ENCODE measurements around the gene SOCS7. TPM values are rescaled to one million over a fixed set of nuclear protein-coding genes. Genes with fewer than 3 reads are reported as not detected.
A peak's percentile ranks its signal among the peaks of the same experiment; 100 is the strongest.

The SOCS7 gene
- total RNA-seq, 1 donor from 2014 or later, result 19.0 TPM

DNA sequence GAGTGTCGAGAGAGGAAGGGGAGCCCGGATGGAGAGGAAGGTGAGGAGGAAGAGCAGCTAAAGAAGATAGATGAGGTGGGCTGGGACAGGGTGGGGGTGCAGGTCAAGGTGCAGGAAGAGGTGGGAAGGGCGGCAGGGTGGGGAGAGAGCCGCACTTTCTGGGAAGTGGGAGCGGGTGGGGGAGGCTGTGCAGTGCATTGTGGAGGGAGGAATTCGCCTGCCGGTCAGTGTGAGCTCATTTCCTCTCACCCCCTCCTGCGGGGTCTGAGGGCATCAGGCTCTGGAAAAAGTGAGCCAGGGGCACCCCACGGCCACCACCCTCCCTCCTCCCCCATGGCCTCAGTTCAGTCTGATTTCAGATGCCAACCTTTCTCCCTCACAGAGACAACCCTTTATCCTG lies 74.1 kb downstream of the SOCS7 start:
- DNase-seq (ENCODE audit: low read depth), result no peak
- no peak overlapping the region for H3K4me3 ChIP-seq (ENCODE audit: low read depth, low read length)
- H3K36me3 ChIP-seq (ENCODE audit: control insufficient read depth, insufficient read depth, low read length), result no peaks in the 10 kb centered on the region
- peaks cover 11% of the 10 kb centered on the region for H3K27me3 ChIP-seq (ENCODE audit: control insufficient read depth, insufficient read depth, low read length)
- no peak for FAIRE-seq
- TF ChIP-seq, protein P1, sequence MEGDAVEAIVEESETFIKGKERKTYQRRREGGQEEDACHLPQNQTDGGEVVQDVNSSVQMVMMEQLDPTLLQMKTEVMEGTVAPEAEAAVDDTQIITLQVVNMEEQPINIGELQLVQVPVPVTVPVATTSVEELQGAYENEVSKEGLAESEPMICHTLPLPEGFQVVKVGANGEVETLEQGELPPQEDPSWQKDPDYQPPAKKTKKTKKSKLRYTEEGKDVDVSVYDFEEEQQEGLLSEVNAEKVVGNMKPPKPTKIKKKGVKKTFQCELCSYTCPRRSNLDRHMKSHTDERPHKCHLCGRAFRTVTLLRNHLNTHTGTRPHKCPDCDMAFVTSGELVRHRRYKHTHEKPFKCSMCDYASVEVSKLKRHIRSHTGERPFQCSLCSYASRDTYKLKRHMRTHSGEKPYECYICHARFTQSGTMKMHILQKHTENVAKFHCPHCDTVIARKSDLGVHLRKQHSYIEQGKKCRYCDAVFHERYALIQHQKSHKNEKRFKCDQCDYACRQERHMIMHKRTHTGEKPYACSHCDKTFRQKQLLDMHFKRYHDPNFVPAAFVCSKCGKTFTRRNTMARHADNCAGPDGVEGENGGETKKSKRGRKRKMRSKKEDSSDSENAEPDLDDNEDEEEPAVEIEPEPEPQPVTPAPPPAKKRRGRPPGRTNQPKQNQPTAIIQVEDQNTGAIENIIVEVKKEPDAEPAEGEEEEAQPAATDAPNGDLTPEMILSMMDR (IDR thresholded peaks at IDR 0.05; ENCODE audit: insufficient read depth, low read length, severe bottlenecking), result no peak

DNA sequence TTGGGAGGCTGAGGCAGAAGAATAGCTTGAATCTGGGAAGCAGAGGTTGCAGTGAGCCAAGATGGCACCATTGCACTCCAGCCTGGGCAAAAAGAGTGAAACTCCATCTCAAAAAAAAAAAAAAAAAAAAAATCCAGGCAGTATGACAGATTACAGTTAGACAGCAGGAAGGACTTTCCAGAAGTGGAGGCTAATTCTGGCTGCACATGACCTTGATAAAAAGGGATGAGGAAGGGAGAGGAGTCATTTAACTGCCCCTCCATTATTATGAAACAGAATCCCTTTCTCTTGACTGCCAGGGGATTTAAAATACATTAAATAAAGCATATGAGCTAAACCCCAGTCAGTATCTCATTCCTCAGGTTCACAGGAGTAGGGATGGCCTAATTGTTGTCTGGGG lies 74.8 kb downstream of the SOCS7 start:
- Histone ChIP-seq H3K36me3 (ENCODE audit: control insufficient read depth, insufficient read depth, low read length) (no peaks in the 10 kb centered on the region), H3K27me3 (ENCODE audit: control insufficient read depth, insufficient read depth, low read length) (peaks cover 6% of the 10 kb centered on the region), H3K4me3 (ENCODE audit: low read depth, low read length) (no peak overlapping the region)
- FAIRE-seq (no peak), DNase-seq (ENCODE audit: low read depth) (no peak)
- TF ChIP-seq, protein P1 (IDR thresholded peaks at IDR 0.05; ENCODE audit: insufficient read depth, low read length, severe bottlenecking), result no peak

DNA sequence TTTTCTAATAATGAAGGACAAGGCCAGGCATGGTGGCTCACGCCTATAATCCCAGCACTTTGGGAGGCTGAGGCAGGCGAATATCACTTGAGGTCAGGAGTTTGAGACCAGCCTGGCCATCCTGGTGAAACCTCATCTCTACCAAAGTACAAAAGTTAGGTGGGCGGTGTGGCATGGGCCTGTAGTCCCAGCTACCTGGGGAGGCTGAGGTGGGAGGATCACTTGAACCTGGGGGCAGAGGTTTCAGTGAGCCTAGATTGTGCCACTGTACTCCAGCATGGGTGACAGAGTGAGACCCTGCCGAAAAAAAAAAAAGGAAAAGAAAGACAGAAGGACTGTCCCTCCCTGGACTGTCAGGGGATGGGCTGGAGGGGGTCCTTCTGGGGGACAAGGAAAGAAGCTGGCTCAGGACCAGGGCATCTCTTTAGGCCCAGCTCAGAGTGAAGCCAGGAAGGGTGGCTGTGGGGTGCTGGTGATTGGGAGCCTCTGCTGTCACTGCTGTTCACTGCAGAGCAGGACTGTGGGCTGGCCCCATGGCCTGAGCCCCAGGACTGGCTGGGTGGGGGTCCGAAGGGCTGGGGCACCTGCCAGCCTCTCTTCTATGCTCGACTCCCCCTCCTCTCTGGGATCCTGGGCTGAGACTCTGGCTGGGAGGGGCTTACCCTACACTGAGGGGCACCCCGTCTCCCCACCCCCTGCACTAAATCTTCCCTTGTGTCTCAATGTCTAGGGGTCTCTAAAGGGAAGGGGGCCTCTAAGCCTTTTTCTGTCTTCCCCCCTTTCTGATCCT lies 75.7 kb downstream of the SOCS7 start:
- TF ChIP-seq, protein P1 (IDR thresholded peaks at IDR 0.05; ENCODE audit: insufficient read depth, low read length, severe bottlenecking), result no peak
- Histone ChIP-seq H3K36me3 (ENCODE audit: control insufficient read depth, insufficient read depth, low read length) (no peaks in the 10 kb centered on the region), H3K4me3 (ENCODE audit: low read depth, low read length) (peak overlapping the region; percentile 66), H3K27me3 (ENCODE audit: control insufficient read depth, insufficient read depth, low read length) (no peaks in the 10 kb centered on the region)
- no peak for DNase-seq (ENCODE audit: low read depth)
- FAIRE-seq, result no peak

DNA sequence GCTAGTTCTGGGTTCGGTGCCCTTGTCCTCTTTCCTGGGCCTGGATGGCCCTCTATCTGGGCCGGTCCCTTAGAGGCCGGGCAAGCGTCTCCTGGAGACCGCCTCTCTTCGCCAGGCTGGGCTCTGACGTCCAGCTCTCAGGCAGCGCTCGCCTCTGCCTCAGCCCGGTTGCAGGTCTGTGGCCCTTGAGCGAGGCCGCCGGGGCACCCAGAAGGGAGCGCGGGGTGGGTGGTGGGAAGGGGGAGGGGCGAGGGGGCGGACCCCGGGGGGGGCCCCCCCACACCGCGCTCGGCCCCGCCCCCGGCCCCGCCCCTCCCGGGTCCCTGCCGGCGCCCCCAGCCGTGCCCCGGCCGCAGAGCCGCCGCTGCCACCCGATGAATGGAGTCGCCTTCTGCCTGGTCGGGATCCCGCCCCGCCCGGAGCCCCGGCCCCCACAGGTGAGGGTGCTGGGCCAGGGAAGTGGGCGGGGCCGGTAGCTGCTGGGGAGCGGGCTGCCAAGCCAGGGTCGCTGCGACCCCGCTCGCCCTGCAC lies 76.5 kb downstream of the SOCS7 start, which contains the start of gene ARHGAP23:
Gene ARHGAP23 (plus strand): TSS at position 353 of the 531 bp plus-strand sequence. CDS start 22 bp downstream, at position 375.
- Histone ChIP-seq H3K4me3 (ENCODE audit: low read depth, low read length) (peak within 1 kb of the TSS; percentile 66), H3K36me3 (ENCODE audit: control insufficient read depth, insufficient read depth, low read length) (no peaks in the 10 kb centered on the region), H3K27me3 (ENCODE audit: control insufficient read depth, insufficient read depth, low read length) (no peaks in the 10 kb centered on the region)
- DNase-seq (ENCODE audit: low read depth) (no peak), FAIRE-seq (no peak)
- TF ChIP-seq, protein P1 (IDR thresholded peaks at IDR 0.05; ENCODE audit: insufficient read depth, low read length, severe bottlenecking), result no peak

DNA sequence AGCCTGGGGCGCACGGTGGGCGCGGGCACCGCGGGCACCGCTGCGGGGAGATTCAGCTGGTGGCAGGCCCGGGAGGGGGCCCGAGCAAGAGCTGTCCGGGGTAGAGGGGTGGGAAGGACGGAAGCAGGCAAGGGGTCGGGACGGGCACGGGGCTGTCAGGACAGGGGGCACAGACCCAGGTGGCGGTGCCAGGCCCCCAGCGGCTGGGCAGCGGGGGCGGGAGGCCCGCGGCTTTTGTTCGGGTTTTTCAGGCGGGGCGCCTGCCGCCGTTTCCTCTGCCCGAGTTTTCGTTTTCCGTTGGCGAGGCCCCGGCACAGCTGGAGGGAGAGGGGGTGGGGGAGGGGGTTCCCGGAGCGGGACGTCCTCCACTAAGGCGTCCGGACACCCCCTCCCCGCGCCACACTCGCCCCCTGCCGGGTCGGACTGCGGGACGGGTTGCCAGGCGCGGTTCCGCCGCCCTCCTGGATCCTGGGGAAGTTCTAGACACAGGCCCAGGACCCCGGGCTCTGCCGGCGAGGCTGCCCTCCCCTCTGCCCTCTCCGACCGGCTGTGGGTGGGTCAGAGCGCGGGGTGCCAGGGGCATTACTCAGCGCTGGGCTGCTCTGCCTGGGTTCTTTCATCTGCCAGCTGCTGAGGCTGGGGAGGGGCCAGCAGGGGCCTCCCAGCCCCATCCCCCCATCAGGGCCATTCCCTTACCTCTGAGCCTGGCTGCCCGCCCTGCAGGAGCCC lies 77.2 kb downstream of the SOCS7 start:
- no peaks in the 10 kb centered on the region for H3K36me3 ChIP-seq (ENCODE audit: control insufficient read depth, insufficient read depth, low read length)
- FAIRE-seq (no peak), DNase-seq (ENCODE audit: low read depth) (no peak)
- no peaks in the 10 kb centered on the region for H3K27me3 ChIP-seq (ENCODE audit: control insufficient read depth, insufficient read depth, low read length)
- peak overlapping the region; percentile 66 for H3K4me3 ChIP-seq (ENCODE audit: low read depth, low read length)
- TF ChIP-seq, protein P1 (IDR thresholded peaks at IDR 0.05; ENCODE audit: insufficient read depth, low read length, severe bottlenecking), result no peak

Data from bronchial epithelial cell (primary cell).